Suppressor macrophage treated with lipopolysaccharide for 4 hours (primary cell): ENCODE data around the gene TRAPPC5.
A peak's percentile ranks its signal among the peaks of the same experiment; 100 is the strongest.

ENCODE experiments used
- DNase-seq: peaks from one replicate; pipeline ENCODE4 v3.0.0-alpha.2; 2020

TRAPPC5 gene

DNA sequence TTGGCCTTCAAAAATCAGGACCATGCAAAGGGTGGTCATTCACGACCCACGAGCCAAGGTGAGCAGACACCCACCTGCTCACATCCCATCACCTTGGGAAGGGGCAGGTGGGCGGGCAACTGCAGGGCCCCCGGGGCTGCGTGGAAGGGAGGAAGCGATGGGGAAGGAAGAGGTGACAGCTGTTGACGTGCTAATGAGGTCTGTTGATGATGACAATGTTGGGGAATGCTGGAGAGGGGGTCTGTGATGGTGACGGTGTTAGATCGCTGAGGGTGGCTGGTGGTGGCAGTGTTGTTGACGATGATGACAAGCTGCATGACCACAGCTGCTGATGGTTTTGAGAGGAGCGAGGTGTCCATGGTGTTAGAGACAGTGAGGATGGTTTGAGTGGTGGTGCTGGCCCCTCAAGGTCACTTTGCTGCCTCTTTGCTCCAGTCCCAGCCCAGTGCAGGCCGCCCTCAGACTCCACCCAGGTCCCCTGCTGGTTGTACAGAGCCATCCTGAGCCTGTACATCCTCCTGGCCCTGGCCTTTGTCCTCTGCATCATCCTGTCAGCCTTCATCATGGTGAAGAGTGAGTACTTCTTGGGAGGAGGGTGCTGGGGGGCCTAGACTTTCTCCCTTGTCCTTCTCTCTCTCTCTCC is 2.8 kb upstream of the TRAPPC5 start:
- no peak for DNase-seq

GRCh38 chr19:7678971-7679751 is 1.5 kb upstream of the TRAPPC5 start:
- DNase-seq = peak; percentile 50

DNA sequence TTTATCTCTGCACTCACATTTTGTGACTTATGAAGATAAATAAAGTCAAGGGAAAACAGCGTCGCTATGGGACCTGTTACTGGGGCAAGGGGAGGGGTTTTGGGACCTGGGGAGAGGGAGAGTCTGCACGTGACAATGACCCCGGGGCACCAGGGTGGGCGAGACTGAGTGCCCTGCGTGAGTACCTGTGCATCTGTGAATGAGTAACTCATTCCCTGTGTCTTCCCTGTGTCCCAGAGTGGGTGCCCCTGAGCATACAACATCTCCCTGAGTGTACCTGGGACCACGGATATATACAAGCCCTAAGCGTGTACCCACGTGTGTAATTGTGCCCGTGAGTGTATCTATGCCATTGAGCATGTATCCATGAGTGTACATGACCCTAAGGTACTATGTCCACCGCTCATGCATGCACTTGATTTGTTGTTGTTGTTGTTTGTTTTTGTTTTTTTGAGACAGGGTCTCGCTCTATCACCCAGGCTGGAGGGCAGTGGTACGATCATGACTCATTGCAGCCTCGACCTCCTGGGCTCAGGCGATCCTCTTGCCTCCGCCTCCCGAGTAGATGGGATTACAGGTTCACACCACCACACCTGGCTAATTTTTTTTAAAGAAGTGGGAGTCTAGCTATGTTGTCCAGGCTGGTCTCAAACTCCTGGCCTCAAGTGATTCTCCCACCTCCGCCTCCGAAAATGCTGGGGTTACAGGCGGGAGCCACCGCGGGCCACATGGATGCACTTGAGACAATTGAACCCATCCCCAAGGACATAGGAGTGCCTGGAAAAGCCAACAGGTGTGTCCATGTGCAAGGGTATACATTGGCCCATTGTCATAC is 645 bp upstream of the TRAPPC5 start:
- no peak for DNase-seq

DNA sequence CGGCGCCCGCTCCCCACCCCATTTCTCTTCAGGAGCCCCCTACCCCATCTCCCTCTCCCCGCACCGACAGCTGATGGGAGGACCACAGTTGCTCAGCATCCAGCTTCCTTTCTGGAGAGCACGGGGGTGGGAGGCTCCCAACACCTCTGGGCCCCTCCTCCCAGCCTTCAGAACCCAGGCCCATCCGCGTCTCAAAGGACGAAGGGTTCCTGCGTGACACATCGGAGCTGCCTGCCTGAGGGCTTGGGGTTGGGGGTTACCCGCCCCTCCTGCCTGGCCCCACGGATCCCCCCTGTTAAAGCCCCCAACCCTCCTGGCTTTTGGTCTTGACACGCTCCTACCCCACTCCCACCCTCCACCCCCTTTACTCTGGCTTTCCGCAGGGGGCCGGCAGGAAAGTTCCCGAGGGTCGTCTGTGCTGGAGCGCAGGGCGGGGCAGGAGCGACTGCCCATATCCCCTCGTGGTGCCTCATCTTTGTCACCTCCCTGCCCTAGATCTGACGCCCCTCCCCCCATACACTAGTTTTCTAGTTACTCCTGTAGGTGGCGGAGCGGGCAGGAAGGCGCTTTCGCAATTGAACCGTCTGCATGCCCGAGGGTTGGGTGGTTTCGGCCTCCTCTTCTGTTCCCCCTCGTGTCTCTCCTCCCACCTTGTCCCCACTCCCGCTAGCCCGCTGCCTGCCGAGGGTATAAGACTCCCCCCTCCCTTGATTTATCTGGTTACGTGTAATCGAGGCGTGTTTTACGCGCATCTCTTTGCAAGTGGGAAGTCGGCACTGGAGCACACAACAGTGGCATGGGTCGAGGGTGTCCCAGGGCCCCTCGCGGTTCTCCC is 924 bp downstream of the TRAPPC5 start:
- DNase-seq = peak; percentile 92

- no peak for DNase-seq
Measured at GRCh38 chr19:7682175-7682855, 1.7 kb downstream of the TRAPPC5 start.

GRCh38 chr19:7685546-7686445 is 5.2 kb downstream of the TRAPPC5 start:
- DNase-seq = no peak

GRCh38 chr19:7687177-7687576 is 6.5 kb downstream of the TRAPPC5 start:
- no peak for DNase-seq

GRCh38 chr19:7689165-7689564 is 8.5 kb downstream of the TRAPPC5 start:
- DNase-seq = no peak

- no peak for DNase-seq
Measured at GRCh38 chr19:7690779-7691258, 10.2 kb downstream of the TRAPPC5 start.

DNA sequence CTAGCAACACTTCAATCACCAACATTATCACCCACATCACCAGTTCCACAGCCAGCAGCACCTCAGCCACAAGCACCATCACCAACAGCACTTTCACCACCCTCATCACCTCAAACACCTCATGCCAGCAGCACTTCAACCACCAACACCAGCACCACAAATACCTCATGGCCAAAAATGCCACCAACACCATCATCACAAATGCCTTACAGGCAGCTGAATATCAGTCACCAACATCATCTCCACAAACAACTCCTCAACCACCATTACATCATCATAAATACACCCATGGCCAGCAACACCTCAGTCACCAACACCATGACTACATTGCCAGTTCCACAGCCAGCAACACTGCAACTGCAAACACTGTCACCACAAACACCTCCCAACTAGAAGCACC is 10.9 kb downstream of the TRAPPC5 start:
- DNase-seq = no peak

- no peak for DNase-seq
Measured at GRCh38 chr19:7692417-7693088, 11.9 kb downstream of the TRAPPC5 start.

- DNase-seq = no peak
Measured at GRCh38 chr19:7694499-7694898, 13.9 kb downstream of the TRAPPC5 start.

- no peak for DNase-seq
Measured at GRCh38 chr19:7697721-7698287, 17.2 kb downstream of the TRAPPC5 start.

- DNase-seq = no peak
Measured at GRCh38 chr19:7698583-7698982, 17.9 kb downstream of the TRAPPC5 start.

- no peak for DNase-seq
Measured at GRCh38 chr19:7699003-7699402, 18.4 kb downstream of the TRAPPC5 start.

DNA sequence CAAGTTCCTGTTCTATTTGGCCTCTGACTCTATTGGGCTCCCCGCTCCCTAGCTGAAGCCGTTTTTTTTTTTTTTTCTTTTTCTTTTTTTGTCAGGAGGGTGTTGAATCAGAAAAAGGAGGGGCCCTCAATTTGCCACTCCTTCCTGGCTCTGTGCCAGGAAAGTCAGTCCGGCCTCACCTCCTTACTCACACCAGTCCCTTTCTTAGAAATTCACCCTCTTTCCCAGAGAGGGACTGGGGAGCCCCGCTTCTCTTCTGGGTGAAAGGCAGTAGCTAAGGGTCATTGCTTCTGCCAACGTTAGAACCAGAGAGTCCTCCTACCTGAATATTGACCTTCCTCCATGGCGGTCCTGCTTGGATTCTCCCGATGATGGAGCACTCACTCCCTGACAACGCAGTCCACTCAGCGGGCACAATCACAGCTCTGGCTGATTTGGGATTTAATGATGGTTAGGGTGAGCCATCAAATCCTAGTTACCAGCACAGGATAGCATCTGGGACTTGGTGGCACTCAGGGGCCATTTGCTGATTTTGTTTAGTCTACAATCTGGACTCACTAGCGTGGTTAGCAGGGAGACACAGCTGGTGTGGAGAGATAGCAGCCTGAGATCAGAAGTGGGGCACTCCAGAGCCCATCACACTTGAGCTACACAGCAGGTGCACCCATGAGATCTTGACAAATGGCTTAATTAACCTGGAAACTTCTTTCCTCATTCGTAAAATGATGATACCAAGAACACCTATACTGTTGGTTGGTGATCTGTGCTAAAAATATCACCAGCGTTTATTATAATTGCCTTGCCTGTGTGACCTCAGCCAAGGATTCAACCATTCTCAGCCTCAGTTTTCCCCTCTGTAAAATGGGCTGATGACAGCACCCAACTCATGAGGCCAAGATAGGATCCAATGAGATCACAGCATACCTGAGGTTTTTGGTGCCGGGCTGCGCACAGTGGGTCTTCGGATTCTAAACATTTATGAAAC is 19.1 kb downstream of the TRAPPC5 start:
- DNase-seq = peak; percentile 64

DNA sequence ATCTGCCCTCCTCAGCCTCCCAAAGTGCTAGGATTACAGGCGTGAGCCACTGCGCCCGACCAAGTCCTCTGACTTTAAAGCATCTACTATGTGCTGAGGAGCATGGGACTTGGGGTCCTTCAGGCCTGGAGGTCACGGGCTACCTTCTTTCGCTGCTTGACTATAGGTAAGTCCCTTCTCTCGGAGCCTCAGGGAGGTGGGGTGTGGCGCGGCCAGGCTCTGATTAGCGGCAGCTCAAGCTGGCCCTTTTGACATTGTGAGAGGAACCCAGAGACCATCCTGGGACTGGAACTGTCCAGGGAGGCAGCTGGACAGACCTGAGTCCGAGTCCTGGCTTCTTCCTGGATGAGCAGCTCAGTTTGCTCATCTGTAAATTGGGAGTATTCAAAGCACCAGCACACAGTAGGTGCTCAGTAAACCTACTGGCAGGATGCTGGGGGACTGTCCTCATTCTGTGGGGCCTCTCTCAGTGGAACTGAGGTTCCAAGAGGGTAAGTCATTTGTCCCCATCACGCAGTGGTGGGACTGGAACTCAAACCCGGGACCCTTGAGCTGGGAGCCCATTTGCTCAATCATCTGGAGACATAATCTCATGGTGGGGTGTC is 20.5 kb downstream of the TRAPPC5 start:
- no peak for DNase-seq
